Measurements from ENCODE around the gene MSH2.
"Not testable (repeated sequence)": the region's sequence is repeated elsewhere in the genome, so short reads cannot be mapped to it uniquely, and the experiment has no call there.

MSH2 gene

GRCh38 chr2:47438106-47438505 lies 35.1 kb downstream of the MSH2 start:
- H3K9me3 ChIP-seq (ENCODE audit: control insufficient read depth, insufficient read depth, low read depth, low read length): 0 out of 2 replicates have a peak, but pooled peaks cover 2% of the 10 kb centered on the region
- no peak overlapping the region for H3K9ac ChIP-seq (ENCODE audit: low read length)
- H3K27me3 ChIP-seq (ENCODE audit: control insufficient read depth, insufficient read depth, low read length): no peaks in the 10 kb centered on the region
- no peak overlapping the region for H3K27ac ChIP-seq (ENCODE audit: low read depth, low read length)
- H3K4me3 ChIP-seq (ENCODE audit: low read depth, low read length): no peak overlapping the region
- no peaks in the 10 kb centered on the region for H3K4me1 ChIP-seq (ENCODE audit: control insufficient read depth, insufficient read depth, low read length)
- peaks cover 66% of the 10 kb centered on the region for H3K36me3 ChIP-seq (ENCODE audit: control insufficient read depth, insufficient read depth, low read length)

- no peak overlapping the region for H3K4me3 ChIP-seq (ENCODE audit: low read depth, low read length)
- H3K27me3 ChIP-seq (ENCODE audit: control insufficient read depth, insufficient read depth, low read length): no peaks in the 10 kb centered on the region
- H3K4me1 ChIP-seq (ENCODE audit: control insufficient read depth, insufficient read depth, low read length): no peaks in the 10 kb centered on the region
- H3K9ac ChIP-seq (ENCODE audit: low read length): no peak overlapping the region
- H3K9me3 ChIP-seq (ENCODE audit: control insufficient read depth, insufficient read depth, low read depth, low read length): 0 out of 2 replicates have a peak, but pooled peaks cover 2% of the 10 kb centered on the region
- H3K27ac ChIP-seq (ENCODE audit: low read depth, low read length): no peak overlapping the region
- peaks cover 71% of the 10 kb centered on the region for H3K36me3 ChIP-seq (ENCODE audit: control insufficient read depth, insufficient read depth, low read length)
These were observed 35.8 kb downstream of the MSH2 start for GRCh38 chr2:47438783-47439182.

DNA sequence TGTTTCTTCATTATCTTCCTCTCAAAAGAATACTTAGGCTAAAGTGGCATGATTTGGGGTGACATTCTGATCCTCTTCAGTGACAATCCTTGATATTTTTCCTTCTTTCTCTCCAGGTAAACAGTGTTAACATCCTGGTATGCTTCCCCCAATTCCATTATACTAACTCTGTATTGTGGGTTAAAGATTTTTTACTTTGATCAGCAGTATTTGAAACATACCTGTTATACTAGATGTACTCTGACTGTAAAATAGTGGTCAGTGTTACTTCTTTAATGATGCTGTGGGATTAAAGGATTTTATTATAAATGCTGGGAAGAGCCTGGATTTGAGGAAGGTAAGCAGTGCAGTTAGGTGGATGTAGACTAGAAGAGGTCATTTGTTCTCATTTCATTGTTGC lies 48.8 kb downstream of the MSH2 start:
- no peak overlapping the region for H3K27ac ChIP-seq (ENCODE audit: low read depth, low read length)
- H3K36me3 ChIP-seq (ENCODE audit: control insufficient read depth, insufficient read depth, low read length): peaks cover 68% of the 10 kb centered on the region
- H3K27me3 ChIP-seq (ENCODE audit: control insufficient read depth, insufficient read depth, low read length): no peaks in the 10 kb centered on the region
- no peaks in the 10 kb centered on the region for H3K9me3 ChIP-seq (ENCODE audit: control insufficient read depth, insufficient read depth, low read depth, low read length)
- H3K4me1 ChIP-seq (ENCODE audit: control insufficient read depth, insufficient read depth, low read length): no peaks in the 10 kb centered on the region
- H3K4me3 ChIP-seq (ENCODE audit: low read depth, low read length): no peak overlapping the region
- H3K9ac ChIP-seq (ENCODE audit: low read length): no peak overlapping the region

DNA sequence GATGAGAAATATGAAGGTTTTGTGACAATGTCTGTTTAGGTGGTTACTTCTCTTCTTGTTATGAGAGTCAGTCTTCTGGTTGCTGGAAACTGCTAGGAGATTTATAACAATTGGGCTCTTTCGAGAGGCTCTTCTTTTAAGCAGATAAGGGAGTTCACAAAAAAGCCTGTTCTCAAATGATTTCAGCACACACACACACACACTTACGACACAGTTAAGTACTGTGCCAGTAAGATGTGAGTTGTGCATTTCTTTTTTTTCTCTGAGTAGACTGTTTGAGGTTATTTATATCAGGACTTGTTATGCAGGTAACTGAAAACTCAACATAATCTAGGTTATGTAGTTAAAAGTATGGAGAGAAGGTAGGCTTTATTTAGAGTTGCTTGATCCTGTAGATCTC lies 49.8 kb downstream of the MSH2 start:
- Histone ChIP-seq H3K4me1 (ENCODE audit: control insufficient read depth, insufficient read depth, low read length) (no peaks in the 10 kb centered on the region), H3K9me3 (ENCODE audit: control insufficient read depth, insufficient read depth, low read depth, low read length) (no peaks in the 10 kb centered on the region), H3K27me3 (ENCODE audit: control insufficient read depth, insufficient read depth, low read length) (no peaks in the 10 kb centered on the region), H3K9ac (ENCODE audit: low read length) (no peak overlapping the region), H3K27ac (ENCODE audit: low read depth, low read length) (no peak overlapping the region), H3K4me3 (ENCODE audit: low read depth, low read length) (no peak overlapping the region), H3K36me3 (ENCODE audit: control insufficient read depth, insufficient read depth, low read length) (peaks cover 67% of the 10 kb centered on the region)

DNA sequence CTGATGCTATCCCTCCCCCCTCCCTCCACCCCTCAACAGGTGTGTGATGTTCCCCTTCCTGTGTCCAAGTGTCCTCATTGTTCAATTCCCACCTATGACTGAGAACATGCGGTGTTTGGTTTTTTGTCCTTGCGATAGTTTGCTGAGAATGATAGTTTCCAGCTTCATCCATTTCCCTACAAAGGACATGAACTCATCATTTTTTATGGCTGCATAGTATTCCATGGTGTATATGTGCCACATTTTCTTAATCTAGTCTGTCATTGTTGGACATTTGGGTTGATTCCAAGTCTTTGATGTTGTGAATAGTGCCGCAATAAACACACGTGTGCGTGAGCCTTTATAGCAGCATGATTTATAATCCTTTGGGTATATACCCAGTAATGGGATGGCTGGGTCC lies 51.9 kb downstream of the MSH2 start:
- H3K9me3 ChIP-seq (ENCODE audit: control insufficient read depth, insufficient read depth, low read depth, low read length); H3K27me3 ChIP-seq (ENCODE audit: control insufficient read depth, insufficient read depth, low read length); H3K9ac ChIP-seq (ENCODE audit: low read length); H3K4me1 ChIP-seq (ENCODE audit: control insufficient read depth, insufficient read depth, low read length); H3K27ac ChIP-seq (ENCODE audit: low read depth, low read length); H3K4me3 ChIP-seq (ENCODE audit: low read depth, low read length): not testable (repeated sequence)
- peaks cover 52% of the 10 kb centered on the region for H3K36me3 ChIP-seq (ENCODE audit: control insufficient read depth, insufficient read depth, low read length)

DNA sequence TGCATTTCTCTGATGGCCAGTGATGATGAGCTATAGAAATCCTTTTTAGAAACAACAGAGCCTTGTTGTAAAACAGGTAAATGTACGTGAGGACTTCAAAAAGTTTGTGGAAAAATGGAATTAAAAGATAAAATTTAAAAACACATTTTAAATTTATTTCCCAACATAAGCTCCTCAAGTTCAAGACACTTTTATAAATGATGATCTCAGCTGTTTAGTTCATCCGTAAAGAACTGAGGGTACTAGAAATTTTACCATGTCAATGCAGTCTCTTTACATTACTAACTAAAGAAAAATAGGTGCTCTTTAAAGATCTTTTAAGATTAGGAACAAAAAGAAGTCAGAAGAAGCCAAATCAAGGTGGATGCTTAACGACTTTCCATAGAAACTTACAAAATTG lies 52.5 kb downstream of the MSH2 start:
- Histone ChIP-seq H3K9me3 (ENCODE audit: control insufficient read depth, insufficient read depth, low read depth, low read length) (no peaks in the 10 kb centered on the region), H3K27ac (ENCODE audit: low read depth, low read length) (no peak overlapping the region), H3K27me3 (ENCODE audit: control insufficient read depth, insufficient read depth, low read length) (no peaks in the 10 kb centered on the region), H3K9ac (ENCODE audit: low read length) (no peak overlapping the region), H3K4me3 (ENCODE audit: low read depth, low read length) (no peak overlapping the region), H3K36me3 (ENCODE audit: control insufficient read depth, insufficient read depth, low read length) (peaks cover 54% of the 10 kb centered on the region), H3K4me1 (ENCODE audit: control insufficient read depth, insufficient read depth, low read length) (no peaks in the 10 kb centered on the region)

GRCh38 chr2:47456851-47457250 lies 53.9 kb downstream of the MSH2 start:
- H3K27ac ChIP-seq (ENCODE audit: low read depth, low read length): no peak overlapping the region
- H3K4me3 ChIP-seq (ENCODE audit: low read depth, low read length): no peak overlapping the region
- no peak overlapping the region for H3K9ac ChIP-seq (ENCODE audit: low read length)
- peaks cover 41% of the 10 kb centered on the region for H3K36me3 ChIP-seq (ENCODE audit: control insufficient read depth, insufficient read depth, low read length)
- no peaks in the 10 kb centered on the region for H3K4me1 ChIP-seq (ENCODE audit: control insufficient read depth, insufficient read depth, low read length)
- no peaks in the 10 kb centered on the region for H3K27me3 ChIP-seq (ENCODE audit: control insufficient read depth, insufficient read depth, low read length)
- H3K9me3 ChIP-seq (ENCODE audit: control insufficient read depth, insufficient read depth, low read depth, low read length): no peaks in the 10 kb centered on the region

GRCh38 chr2:47457268-47457667 lies 54.3 kb downstream of the MSH2 start:
- Histone ChIP-seq H3K4me1 (ENCODE audit: control insufficient read depth, insufficient read depth, low read length) (no peaks in the 10 kb centered on the region), H3K36me3 (ENCODE audit: control insufficient read depth, insufficient read depth, low read length) (peaks cover 43% of the 10 kb centered on the region), H3K9me3 (ENCODE audit: control insufficient read depth, insufficient read depth, low read depth, low read length) (no peaks in the 10 kb centered on the region), H3K9ac (ENCODE audit: low read length) (no peak overlapping the region), H3K27ac (ENCODE audit: low read depth, low read length) (no peak overlapping the region), H3K4me3 (ENCODE audit: low read depth, low read length) (no peak overlapping the region), H3K27me3 (ENCODE audit: control insufficient read depth, insufficient read depth, low read length) (no peaks in the 10 kb centered on the region)

DNA sequence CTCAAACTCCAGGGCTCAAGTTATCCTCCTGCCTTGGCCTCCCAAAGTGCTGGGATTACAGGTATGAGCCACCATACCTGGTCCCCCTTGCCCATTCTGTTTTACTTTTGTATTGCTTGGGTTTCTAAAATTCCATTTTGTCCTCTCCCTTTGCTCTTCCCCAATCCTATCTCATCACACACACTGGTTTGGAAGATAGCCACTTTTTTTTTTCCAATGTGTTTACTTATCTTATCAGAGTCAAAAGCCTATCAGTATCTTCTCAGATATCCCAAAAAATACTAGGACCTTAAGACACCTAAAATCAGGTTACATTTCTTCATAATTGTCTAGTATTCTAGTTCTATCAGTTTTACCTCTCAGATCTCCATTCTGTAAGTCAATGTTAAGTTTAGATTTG lies 56.1 kb downstream of the MSH2 start:
- no peaks in the 10 kb centered on the region for H3K4me1 ChIP-seq (ENCODE audit: control insufficient read depth, insufficient read depth, low read length)
- H3K36me3 ChIP-seq (ENCODE audit: control insufficient read depth, insufficient read depth, low read length): peaks cover 55% of the 10 kb centered on the region
- no peak overlapping the region for H3K4me3 ChIP-seq (ENCODE audit: low read depth, low read length)
- H3K27ac ChIP-seq (ENCODE audit: low read depth, low read length): no peak overlapping the region
- no peaks in the 10 kb centered on the region for H3K9me3 ChIP-seq (ENCODE audit: control insufficient read depth, insufficient read depth, low read depth, low read length)
- no peaks in the 10 kb centered on the region for H3K27me3 ChIP-seq (ENCODE audit: control insufficient read depth, insufficient read depth, low read length)
- H3K9ac ChIP-seq (ENCODE audit: low read length): no peak overlapping the region

DNA sequence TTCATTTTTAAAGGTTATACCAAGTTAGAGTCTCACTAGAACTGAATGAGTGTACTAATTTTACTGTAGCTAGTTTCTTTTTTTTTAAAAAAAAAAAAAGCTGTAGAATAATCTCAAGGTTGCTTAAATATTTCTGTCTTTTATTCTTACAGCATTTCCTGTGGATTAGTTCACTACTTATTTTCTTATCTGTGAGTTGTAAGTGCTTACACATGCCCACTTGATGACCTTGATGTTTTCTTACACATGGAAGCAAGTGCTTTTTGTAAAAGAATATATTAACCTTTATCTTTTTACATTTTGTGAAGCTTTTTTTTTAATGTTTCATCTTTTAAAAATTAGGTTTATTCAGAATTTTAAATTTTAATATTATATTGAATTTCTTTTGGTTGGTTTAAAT lies 57.8 kb downstream of the MSH2 start:
- H3K4me3 ChIP-seq (ENCODE audit: low read depth, low read length): no peak overlapping the region
- H3K9ac ChIP-seq (ENCODE audit: low read length): no peak overlapping the region
- no peak overlapping the region for H3K27ac ChIP-seq (ENCODE audit: low read depth, low read length)
- H3K27me3 ChIP-seq (ENCODE audit: control insufficient read depth, insufficient read depth, low read length): no peaks in the 10 kb centered on the region
- H3K36me3 ChIP-seq (ENCODE audit: control insufficient read depth, insufficient read depth, low read length): peaks cover 62% of the 10 kb centered on the region
- H3K9me3 ChIP-seq (ENCODE audit: control insufficient read depth, insufficient read depth, low read depth, low read length): no peaks in the 10 kb centered on the region
- peaks cover 5% of the 10 kb centered on the region; the same call in 1 of the 2 replicates for H3K4me1 ChIP-seq (ENCODE audit: control insufficient read depth, insufficient read depth, low read length)

- no peaks in the 10 kb centered on the region for H3K9me3 ChIP-seq (ENCODE audit: control insufficient read depth, insufficient read depth, low read depth, low read length)
- H3K27ac ChIP-seq (ENCODE audit: low read depth, low read length): no peak overlapping the region
- no peak overlapping the region for H3K4me3 ChIP-seq (ENCODE audit: low read depth, low read length)
- no peaks in the 10 kb centered on the region for H3K4me1 ChIP-seq (ENCODE audit: control insufficient read depth, insufficient read depth, low read length)
- H3K9ac ChIP-seq (ENCODE audit: low read length): no peak overlapping the region
- peaks cover 89% of the 10 kb centered on the region for H3K36me3 ChIP-seq (ENCODE audit: control insufficient read depth, insufficient read depth, low read length)
- no peaks in the 10 kb centered on the region for H3K27me3 ChIP-seq (ENCODE audit: control insufficient read depth, insufficient read depth, low read length)
These were observed 68.6 kb downstream of the MSH2 start for GRCh38 chr2:47471429-47472116.

Measured in HUES6 (cell line).